Calu3 (cell line): Measurements from ENCODE around the gene RSPH4A. TPM values are rescaled to one million over a fixed set of nuclear protein-coding genes. Genes with fewer than 3 reads are reported as not detected.

Experiments
- Bru-seq: library from RNA; stranded (reverse); fragments of 400-500 nt; gene quantifications from one replicate; lab custom pipeline; 2021; lab: Mats Ljungman, UMichigan
- BruChase-seq, 2 experiments: library from RNA; stranded (reverse); fragments of 400-500 nt; gene quantifications; one replicate each; lab custom pipeline; 2021; lab: Mats Ljungman, UMichigan
- BruUV-seq: library from RNA; stranded (reverse); fragments of 400-500 nt; replicated peaks from 2 replicates; lab custom pipeline; 2021; lab: Mats Ljungman, UMichigan
- CTCF ChIA-PET: fragments of 300-600 bp; sonication (Branson Sonifier 250); formaldehyde crosslinking; loops from one replicate; lab custom pipeline; 2022; ENCODE audit warnings: antibody characterized with exemption; lab: Charles Lee
- DNase-seq: peaks from one replicate; pipeline ENCODE4 v3.0.0; 2022
- H3K27ac Mint-ChIP-seq: one replicate; pipeline ENCODE4 v1.8.0; 2022; ENCODE audit warnings: mixed read lengths; ENCODE audit not compliant: unreplicated experiment
- H3K27me3 Mint-ChIP-seq: one replicate; pipeline ENCODE4 v1.8.0; 2022; ENCODE audit warnings: mixed read lengths; ENCODE audit not compliant: unreplicated experiment
- H3K36me3 Mint-ChIP-seq: one replicate; pipeline ENCODE4 v1.8.0; 2022; ENCODE audit warnings: mild to moderate bottlenecking, moderate library complexity, mixed read lengths; ENCODE audit not compliant: insufficient read depth, unreplicated experiment
- H3K4me1 Mint-ChIP-seq: one replicate; pipeline ENCODE4 v1.8.0; 2022; ENCODE audit warnings: mild to moderate bottlenecking, low read depth, mixed read lengths; ENCODE audit not compliant: unreplicated experiment
- H3K4me3 Mint-ChIP-seq: one replicate; pipeline ENCODE4 v1.8.0; 2022; ENCODE audit warnings: mild to moderate bottlenecking, low read depth, moderate library complexity, mixed read lengths; ENCODE audit not compliant: unreplicated experiment
- H3K9me3 Mint-ChIP-seq: one replicate; pipeline ENCODE4 v1.8.0; 2022; ENCODE audit warnings: low read depth, mixed read lengths; ENCODE audit not compliant: unreplicated experiment
- intact Hi-C: fragments of 100-400 bp; cut with micrococcal nuclease; formaldehyde crosslinking; loops from one replicate; pipeline ENCODE4 v1.10.0; 2022; ENCODE audit not compliant: unreplicated experiment
- long read RNA-seq: library from polyadenylated mRNA; stranded (forward); transcript quantifications from one replicate; pipeline ENCODE4 v2.0.0, GENCODE V29; 2022
- total RNA-seq: library from RNA; stranded (reverse); gene quantifications from 2 replicates; pipeline ENCODE4 v1.2.3, GENCODE V29; 2022
- TF ChIP-seq, protein P1 (sequence below): fragments of 200-600 bp; IDR thresholded peaks from one replicate; pipeline ENCODE4 v1.8.0; 2022; ENCODE audit warnings: antibody characterized with exemption; ENCODE audit not compliant: unreplicated experiment

Gene RSPH4A
- total RNA-seq, result 0.21 and 0.22 TPM in 2 replicates
- percentile 34 among the genes with signal in this experiment for Bru-seq, nascent RNA
- percentile 24 among the genes with signal in this experiment for BruChase-seq, experiment 1, labeled RNA remaining after a 6-hour chase
- BruChase-seq, experiment 2, labeled RNA remaining after a 2-hour chase, result percentile 21 among the genes with signal in this experiment
- long read RNA-seq, result 0 reads

DNA sequence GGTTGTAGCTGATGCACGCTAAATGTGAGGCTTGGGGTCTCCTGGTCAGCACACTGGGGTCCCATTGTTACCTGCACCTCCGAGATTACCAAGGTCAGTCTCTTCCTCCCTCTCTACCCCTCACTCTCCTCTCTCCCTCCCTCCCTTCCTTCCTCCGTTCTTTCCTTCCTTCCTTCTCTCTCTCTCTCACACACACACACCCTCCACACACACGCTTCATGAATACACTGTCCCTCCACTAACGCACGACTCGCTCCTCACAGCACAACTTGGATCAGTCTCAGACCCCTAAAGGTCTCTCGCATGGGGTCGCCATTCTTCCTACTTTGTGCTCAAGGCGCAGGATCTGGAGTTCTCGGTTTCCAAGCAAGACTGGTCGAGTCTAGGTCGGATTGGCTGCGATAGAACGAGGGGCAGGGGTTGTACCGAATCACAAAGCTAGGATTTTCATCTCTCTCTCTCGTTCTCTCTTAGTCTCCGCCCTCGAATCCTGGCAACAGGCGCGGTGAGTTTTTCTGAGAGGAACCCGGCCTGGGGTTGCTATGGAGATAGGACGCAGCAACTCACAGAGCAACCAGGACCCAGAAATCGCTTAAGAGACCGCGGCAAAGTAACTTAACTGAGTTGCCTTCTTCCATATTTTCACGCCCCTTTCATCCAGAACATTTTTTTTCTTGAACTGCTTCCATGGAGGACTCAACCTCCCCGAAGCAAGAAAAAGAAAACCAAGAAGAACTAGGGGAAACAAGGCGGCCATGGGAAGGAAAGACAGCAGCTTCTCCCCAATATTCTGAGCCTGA, at the start of gene RSPH4A:
RSPH4A (plus strand) TSS at position 543 of the 800 bp plus-strand sequence; CDS start at position 688, 145 bp downstream.
- no peaks in the 10 kb centered on the region for H3K9me3 Mint-ChIP-seq
- no TSS peak for BruUV-seq
- TF ChIP-seq, protein P1, sequence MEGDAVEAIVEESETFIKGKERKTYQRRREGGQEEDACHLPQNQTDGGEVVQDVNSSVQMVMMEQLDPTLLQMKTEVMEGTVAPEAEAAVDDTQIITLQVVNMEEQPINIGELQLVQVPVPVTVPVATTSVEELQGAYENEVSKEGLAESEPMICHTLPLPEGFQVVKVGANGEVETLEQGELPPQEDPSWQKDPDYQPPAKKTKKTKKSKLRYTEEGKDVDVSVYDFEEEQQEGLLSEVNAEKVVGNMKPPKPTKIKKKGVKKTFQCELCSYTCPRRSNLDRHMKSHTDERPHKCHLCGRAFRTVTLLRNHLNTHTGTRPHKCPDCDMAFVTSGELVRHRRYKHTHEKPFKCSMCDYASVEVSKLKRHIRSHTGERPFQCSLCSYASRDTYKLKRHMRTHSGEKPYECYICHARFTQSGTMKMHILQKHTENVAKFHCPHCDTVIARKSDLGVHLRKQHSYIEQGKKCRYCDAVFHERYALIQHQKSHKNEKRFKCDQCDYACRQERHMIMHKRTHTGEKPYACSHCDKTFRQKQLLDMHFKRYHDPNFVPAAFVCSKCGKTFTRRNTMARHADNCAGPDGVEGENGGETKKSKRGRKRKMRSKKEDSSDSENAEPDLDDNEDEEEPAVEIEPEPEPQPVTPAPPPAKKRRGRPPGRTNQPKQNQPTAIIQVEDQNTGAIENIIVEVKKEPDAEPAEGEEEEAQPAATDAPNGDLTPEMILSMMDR, result no peak
- H3K4me3 Mint-ChIP-seq, result peak within 1 kb of the TSS; percentile 84
- intact Hi-C loops, result no loop called here
- peaks cover 13% of the 10 kb centered on the region for H3K36me3 Mint-ChIP-seq
- peak; percentile 85 for DNase-seq
- peak within 1 kb of the TSS; percentile 74 for H3K27ac Mint-ChIP-seq
- CTCF ChIA-PET, result interaction anchor here (0.6 to 0.9 kb wide), 2 partner anchors 13 to 183 kb away, joined by 3 to 5 read pairs; no protein-coding TSS in a partner anchor
- H3K4me1 Mint-ChIP-seq, result peaks cover 7% of the 10 kb centered on the region
- peaks cover 8% of the 10 kb centered on the region for H3K27me3 Mint-ChIP-seq

DNA sequence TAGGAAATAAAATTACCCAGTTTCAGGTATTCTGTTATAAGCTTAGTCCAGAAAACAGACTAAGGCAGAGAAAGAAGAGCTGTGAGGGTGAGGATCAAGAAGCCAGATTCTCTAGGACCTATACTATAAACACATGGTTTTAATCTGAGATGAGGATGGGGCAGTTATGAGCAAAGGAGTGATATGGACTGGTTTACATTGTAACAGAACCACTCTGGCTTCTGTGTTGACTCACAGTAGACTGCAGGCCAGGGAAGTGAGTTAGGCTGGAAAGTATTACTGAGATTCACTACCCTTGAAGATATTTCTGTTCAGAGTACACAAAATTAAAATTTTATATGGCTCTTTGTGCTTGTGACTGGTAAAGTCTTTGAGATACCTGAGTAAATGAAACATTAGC, 48.2 kb upstream of the RSPH4A start:
- H3K27ac Mint-ChIP-seq, result no peak overlapping the region
- no TSS peak for BruUV-seq
- H3K27me3 Mint-ChIP-seq, result peaks cover 43% of the 10 kb centered on the region
- H3K36me3 Mint-ChIP-seq, result peaks cover 26% of the 10 kb centered on the region
- H3K4me1 Mint-ChIP-seq, result peaks cover 6% of the 10 kb centered on the region
- TF ChIP-seq, protein P1, result no peak
- H3K9me3 Mint-ChIP-seq, result no peaks in the 10 kb centered on the region
- no peak for DNase-seq
- CTCF ChIA-PET, result no interaction called here
- no peak overlapping the region for H3K4me3 Mint-ChIP-seq
- intact Hi-C loops, result no loop called here

DNA sequence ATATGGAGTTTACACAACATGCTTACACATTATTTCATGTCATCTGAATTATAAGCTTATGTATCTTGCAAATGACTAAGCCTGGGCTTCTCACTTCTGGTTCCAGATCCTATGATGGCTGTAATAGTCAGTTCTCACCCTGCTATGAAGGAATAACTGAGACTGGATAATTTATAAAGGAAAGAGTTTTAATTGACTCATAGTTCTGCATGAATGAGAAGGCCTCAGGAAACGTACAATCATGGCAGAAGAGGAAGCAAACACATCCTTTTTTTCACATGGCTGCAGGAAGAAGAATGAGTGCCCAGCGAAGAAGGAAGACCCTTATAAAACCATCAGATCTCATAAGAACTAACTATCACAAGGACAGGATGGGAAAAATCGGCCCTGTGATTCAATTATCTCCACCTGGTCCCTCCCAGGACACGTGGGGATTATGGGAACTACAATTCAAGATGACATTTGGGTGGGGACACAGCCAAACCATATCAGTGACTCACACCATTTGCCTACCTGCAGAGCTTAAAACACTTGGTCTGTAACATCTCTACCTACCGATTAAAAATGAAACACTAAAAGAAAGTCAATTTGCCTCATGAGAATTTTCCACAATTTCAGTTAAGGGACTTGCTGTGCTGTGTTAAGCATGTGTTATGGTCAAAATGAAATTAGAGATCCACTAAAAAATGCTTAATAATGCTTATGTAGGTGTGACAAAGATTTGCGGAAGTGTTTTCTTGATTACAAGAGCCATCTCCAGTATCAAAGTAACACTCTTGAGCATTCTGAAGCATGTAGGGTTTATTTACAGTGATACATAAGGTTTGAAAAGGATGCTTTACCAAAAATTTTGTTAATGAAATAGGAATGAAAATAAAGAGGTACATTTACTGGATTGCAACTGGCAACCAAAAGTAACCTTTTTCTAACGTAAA, 47.2 kb upstream of the RSPH4A start:
- H3K36me3 Mint-ChIP-seq, result peaks cover 26% of the 10 kb centered on the region
- no peak overlapping the region for H3K4me3 Mint-ChIP-seq
- intact Hi-C loops, result no loop called here
- TF ChIP-seq, protein P1, result no peak
- peaks cover 35% of the 10 kb centered on the region for H3K27me3 Mint-ChIP-seq
- H3K9me3 Mint-ChIP-seq, result no peaks in the 10 kb centered on the region
- no peak overlapping the region for H3K27ac Mint-ChIP-seq
- CTCF ChIA-PET, result interaction anchor here (1.9 kb wide), 1 partner anchor 68 kb away, joined by 4 read pairs; no protein-coding TSS in a partner anchor
- DNase-seq, result no peak
- BruUV-seq, result no TSS peak
- peaks cover 6% of the 10 kb centered on the region for H3K4me1 Mint-ChIP-seq
